Tibial nerve (tissue), 4 donors: ENCODE measurements around the gene DUSP8. TPM values are rescaled to one million over a fixed set of nuclear protein-coding genes. Genes with fewer than 3 reads are reported as not detected.
A peak's percentile ranks its signal among the peaks of the same experiment; 100 is the strongest.

Source experiments
- DNase-seq, 2 donors: peaks; one replicate each; pipeline ENCODE4 v3.0.0-alpha.2; 2019; ENCODE audit warnings: low spot score in 2 of 2
- H3K27ac ChIP-seq, 4 donors: fragments of 200-600 bp; sonication (generic) in 3 of 4; one replicate each; pipeline ENCODE4 v1.5.1; 2017 to 2019; ENCODE audit warnings: mild to moderate bottlenecking in 1 of 4
- H3K27me3 ChIP-seq, 2 donors: fragments of 200-600 bp; sonication (generic) in 1 of 2; one replicate each; pipeline versions ENCODE4 v1.5.1 to v1.6.0; 2017 to 2019
- H3K36me3 ChIP-seq, 3 donors: fragments of 200-600 bp; sonication (generic); one replicate each; pipeline ENCODE4 v1.5.1; 2018 to 2019
- H3K4me1 ChIP-seq, 4 donors: fragments of 200-600 bp; sonication (generic) in 3 of 4; one replicate each; pipeline ENCODE4 v1.5.1; 2017 to 2019
- H3K4me3 ChIP-seq, 4 donors: fragments of 200-600 bp; sonication (generic) in 3 of 4; one replicate each; pipeline ENCODE4 v1.5.1; 2017 to 2019; ENCODE audit warnings: mild to moderate bottlenecking in 1 of 4, moderate library complexity in 1 of 4
- H3K9me3 ChIP-seq, 4 donors: fragments of 200-600 bp; sonication (generic) in 3 of 4; one replicate each; pipeline ENCODE4 v1.5.1; 2017 to 2019
- EP300 ChIP-seq, 2 donors: sonication (generic); formaldehyde crosslinking; IDR thresholded peaks; one replicate each; pipeline ENCODE4 v1.6.1; 2017; ENCODE audit warnings: antibody characterized with exemption in 2 of 2, mild to moderate bottlenecking in 1 of 2
- POLR2A ChIP-seq, 2 donors: fragments of 450-650 bp; IDR thresholded peaks; one replicate each; pipeline ENCODE4 v1.6.1; 2017; ENCODE audit warnings: antibody characterized with exemption in 2 of 2, mild to moderate bottlenecking in 2 of 2, moderate library complexity in 2 of 2
- WGBS, 2 donors: methylation state at CpG; one replicate each; pipeline ENCODE4 v1.1.5; 2018; 5-methylcytosine and 5-hydroxymethylcytosine counted together
- total RNA-seq, 4 donors: library from RNA; depleted of rRNA; stranded (reverse); fragments of >200 nt; gene quantifications; one replicate each; pipeline ENCODE4 v1.1.0, GENCODE V29; 2016
- TF ChIP-seq, protein P1 (sequence below), 5 experiments: fragments of 200-600 bp in 3 of 5; fragments of 450-650 bp in 2 of 5; sonication (generic) in 3 of 5; IDR thresholded peaks; one replicate each; pipeline ENCODE4 v1.5.1; 2016 to 2019; ENCODE audit warnings: antibody characterized with exemption in 5 of 5, mild to moderate bottlenecking in 3 of 5, moderate library complexity in 2 of 5

The DUSP8 gene
- total RNA-seq, 4 donors from 2014 or later, result 1.9 to 10.8 (median 3.4) TPM

DNA sequence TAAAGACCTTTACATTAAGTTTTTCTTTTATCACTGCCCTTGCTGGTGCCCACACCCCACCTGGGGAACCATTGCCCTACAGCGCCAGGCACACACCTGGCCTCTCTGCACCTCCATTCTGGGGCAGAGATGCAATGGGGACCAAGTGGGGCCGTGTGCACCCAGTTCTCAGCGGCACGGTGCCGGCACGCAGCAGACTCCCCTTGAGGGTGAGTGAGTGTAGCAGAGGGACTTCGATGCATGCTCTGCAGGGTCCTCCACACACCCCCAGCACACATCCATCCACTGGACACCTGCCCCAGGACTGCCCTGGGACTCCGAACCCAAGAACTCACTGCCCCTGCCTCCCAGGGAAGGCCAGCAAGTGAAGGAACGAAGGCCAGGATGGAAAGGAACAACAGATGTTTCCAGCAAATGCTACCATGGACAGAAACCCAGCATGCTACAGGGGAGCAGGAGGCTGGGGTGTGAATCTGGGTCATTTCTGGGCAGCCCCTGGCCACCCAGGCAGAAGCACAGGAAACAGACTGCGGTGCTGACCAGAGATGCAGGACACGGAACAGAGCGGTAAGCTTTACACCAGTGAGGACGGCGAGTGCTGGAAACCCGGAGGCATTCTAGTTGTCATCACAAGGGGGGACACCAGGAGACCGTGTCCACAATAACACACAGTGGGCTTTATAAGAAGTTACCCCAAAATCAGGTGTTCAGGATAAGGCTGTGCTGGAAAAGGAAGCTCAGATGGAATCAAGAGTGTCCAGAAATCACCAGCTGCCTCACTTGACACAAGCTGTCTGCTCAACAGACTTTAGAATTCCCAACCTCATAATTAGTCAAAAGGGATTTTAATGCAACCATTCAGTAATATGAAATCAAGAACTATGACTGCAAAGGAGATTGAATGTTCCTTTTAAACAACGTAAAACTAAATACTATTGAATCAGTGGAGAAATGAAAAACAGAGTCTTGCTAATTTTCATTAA, 52.8 kb downstream of the DUSP8 start:
- Histone ChIP-seq H3K27ac (no peak overlapping the region), H3K27me3 (no peaks in the 10 kb centered on the region), H3K36me3 (peaks cover 0 to 3% (median 0%) of the 10 kb centered on the region in 3 donors), H3K4me1 (peaks cover 0 to 87% (median 21%) of the 10 kb centered on the region in 4 donors), H3K4me3 (no peak overlapping the region), H3K9me3 (no peaks in the 10 kb centered on the region)
- TF ChIP-seq POLR2A (IDR thresholded peaks at IDR 0.05) (no peak), EP300 (IDR thresholded peaks at IDR 0.05) (no peak)
- TF ChIP-seq, protein P1, sequence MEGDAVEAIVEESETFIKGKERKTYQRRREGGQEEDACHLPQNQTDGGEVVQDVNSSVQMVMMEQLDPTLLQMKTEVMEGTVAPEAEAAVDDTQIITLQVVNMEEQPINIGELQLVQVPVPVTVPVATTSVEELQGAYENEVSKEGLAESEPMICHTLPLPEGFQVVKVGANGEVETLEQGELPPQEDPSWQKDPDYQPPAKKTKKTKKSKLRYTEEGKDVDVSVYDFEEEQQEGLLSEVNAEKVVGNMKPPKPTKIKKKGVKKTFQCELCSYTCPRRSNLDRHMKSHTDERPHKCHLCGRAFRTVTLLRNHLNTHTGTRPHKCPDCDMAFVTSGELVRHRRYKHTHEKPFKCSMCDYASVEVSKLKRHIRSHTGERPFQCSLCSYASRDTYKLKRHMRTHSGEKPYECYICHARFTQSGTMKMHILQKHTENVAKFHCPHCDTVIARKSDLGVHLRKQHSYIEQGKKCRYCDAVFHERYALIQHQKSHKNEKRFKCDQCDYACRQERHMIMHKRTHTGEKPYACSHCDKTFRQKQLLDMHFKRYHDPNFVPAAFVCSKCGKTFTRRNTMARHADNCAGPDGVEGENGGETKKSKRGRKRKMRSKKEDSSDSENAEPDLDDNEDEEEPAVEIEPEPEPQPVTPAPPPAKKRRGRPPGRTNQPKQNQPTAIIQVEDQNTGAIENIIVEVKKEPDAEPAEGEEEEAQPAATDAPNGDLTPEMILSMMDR (IDR thresholded peaks at IDR 0.05), result no peak
- no peak for DNase-seq
- 83 to 92% methylated on average over 15 to 17 of the region's 17 CpGs for WGBS, 2 donors

DNA sequence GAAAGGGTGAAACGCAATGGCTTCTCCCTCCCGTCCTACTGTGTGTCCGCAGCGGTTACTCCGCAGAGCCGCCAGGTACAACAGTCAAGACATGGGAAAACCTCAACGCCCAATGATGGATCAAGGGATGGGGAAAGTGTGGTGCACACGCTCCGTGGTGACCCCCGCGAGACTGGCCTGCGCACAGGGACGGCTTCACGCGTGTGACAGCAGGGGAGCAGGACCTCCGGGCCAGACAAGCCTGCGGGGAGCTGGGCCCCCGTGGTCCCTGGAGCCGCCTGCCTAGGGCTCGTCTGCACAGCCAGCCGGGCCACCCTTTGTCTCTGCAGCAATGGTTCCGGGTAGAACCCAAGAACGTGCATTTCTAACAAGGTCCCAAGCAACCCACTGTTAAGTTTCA, 53.8 kb downstream of the DUSP8 start:
- H3K36me3 ChIP-seq, result peaks cover 0 to 3% (median 0%) of the 10 kb centered on the region in 3 donors
- H3K4me3 ChIP-seq, result no peak overlapping the region
- TF ChIP-seq EP300 (IDR thresholded peaks at IDR 0.05), result no peak
- no peak for TF ChIP-seq POLR2A (IDR thresholded peaks at IDR 0.05)
- TF ChIP-seq, protein P1 (IDR thresholded peaks at IDR 0.05), result no peak
- 90 to 92% methylated on average over 23 of the region's 23 CpGs for WGBS, 2 donors
- H3K9me3 ChIP-seq, result no peaks in the 10 kb centered on the region
- no peaks in the 10 kb centered on the region for H3K27me3 ChIP-seq
- no peak overlapping the region for H3K27ac ChIP-seq
- no peak for DNase-seq
- peaks cover 0 to 93% (median 30%) of the 10 kb centered on the region in 4 donors for H3K4me1 ChIP-seq

DNA sequence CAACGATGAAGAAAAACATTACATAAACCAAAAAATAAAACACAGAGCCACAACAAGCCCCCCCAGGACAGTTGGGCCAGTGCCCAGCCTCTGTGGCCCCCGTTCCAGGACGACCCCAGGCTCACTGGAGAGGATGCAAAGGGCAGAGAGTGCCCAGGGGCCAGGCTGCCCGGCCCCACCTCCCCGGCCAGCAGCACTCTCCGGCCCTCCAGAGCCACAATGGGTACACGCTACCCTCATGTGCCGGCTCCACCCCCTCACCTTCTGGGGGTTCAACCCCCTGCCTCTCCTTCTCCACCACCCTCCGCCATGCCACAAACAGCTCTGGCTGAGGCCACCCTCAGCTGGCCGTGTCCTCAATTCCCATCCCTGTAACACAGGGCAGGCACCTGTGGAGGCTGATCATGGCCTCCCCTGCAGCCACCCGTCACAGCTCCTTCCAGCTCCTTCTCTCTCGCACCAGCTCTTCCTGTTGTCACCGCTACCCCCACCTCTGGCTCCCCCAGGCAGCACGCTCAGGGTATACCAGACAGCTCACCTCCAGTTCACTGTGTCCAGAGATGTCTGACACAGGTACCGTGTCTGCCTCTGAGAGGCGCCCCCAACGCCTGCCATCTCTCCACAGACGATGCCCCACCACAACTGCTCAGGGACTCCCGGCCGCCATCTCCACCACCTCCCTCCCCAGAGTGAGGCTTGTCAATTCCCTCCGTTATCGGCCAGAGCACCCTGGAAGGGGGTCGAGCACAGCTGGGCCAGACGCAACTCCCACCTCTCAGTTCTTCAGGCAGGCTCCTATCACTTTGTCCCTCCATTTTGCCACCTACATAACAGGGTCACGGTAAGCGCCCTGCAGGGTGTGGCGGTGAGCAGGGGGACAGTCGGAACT, 54.7 kb downstream of the DUSP8 start:
- TF ChIP-seq, protein P1 (IDR thresholded peaks at IDR 0.05), result no peak
- TF ChIP-seq EP300 (IDR thresholded peaks at IDR 0.05) (no peak), POLR2A (IDR thresholded peaks at IDR 0.05) (no peak)

DNA sequence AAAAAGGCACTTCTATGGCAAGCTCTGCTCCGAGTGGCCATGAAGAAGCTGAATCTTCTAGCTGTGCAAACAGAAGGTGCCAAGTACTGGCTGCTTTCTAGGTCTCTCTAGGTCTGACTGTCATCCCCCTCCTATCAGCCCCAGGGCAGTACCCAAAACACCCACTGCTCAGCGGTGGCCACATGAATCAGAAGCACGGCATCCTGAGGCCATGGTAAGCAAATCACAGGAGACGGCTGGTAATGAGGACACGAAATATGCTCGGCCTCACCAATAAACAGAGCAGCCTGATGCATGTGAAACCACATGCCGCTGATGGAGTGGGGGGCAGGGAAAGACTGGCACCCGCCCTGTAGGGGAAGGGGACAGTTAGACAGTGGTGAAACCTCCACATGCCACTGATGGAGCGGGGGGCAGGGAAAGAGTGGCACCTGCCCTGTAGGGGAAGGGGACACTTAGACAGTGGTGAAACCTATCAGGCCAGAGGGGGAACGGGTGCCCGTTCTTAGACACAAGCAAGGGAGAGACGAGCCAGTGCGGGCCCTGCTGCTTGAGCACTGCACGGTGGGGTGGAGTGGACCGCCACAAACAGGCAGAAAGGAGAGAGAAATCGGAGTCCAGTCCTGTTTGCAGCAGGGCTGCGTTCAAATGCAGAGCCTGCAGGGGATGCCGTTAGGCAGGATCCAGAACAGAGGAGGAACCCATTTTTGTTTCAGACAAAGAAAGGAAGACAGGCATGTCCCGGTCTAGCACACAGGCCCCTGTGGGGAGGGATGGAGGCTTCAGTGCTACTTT, 55.6 kb downstream of the DUSP8 start:
- peaks cover 0 to 88% (median 32%) of the 10 kb centered on the region in 4 donors for H3K4me1 ChIP-seq

More for the DNA sequence above, 54.7 kb downstream of the DUSP8 start:
- no peak for DNase-seq
- no peak overlapping the region for H3K4me3 ChIP-seq
- no peaks in the 10 kb centered on the region for H3K27me3 ChIP-seq
- no peaks in the 10 kb centered on the region for H3K9me3 ChIP-seq
- peaks cover 0 to 90% (median 34%) of the 10 kb centered on the region in 4 donors for H3K4me1 ChIP-seq
- peak overlapping the region in 1 of 4 donors; percentile 20 for H3K27ac ChIP-seq
- H3K36me3 ChIP-seq, result peaks cover 0 to 3% (median 0%) of the 10 kb centered on the region in 3 donors
- WGBS, 2 donors, result 82 to 84% methylated on average over 28 of the region's 28 CpGs

More for the DNA sequence above, 55.6 kb downstream of the DUSP8 start:
- no peak for DNase-seq
- Histone ChIP-seq H3K36me3 (peaks cover 0 to 3% (median 0%) of the 10 kb centered on the region in 3 donors), H3K9me3 (no peaks in the 10 kb centered on the region), H3K4me3 (no peak overlapping the region), H3K27me3 (no peaks in the 10 kb centered on the region), H3K27ac (peak overlapping the region in 1 of 4 donors; percentile 65)
- 77 to 82% methylated on average over 19 of the region's 19 CpGs for WGBS, 2 donors
- TF ChIP-seq POLR2A (IDR thresholded peaks at IDR 0.05) (no peak), EP300 (IDR thresholded peaks at IDR 0.05) (no peak)
- TF ChIP-seq, protein P1 (IDR thresholded peaks at IDR 0.05), result no peak
